Activated T-helper 2 cell treated with anti-CD3 and anti-CD28 coated beads, Interferon-gamma antibody, Interleukin-2, Interleukin-4, amounts not matched to agents 10 μg/mL and 5 μg/mL and 100 μg/mL, durations not matched to agents 14 hours and 24 hours and 36 hours (primary cell): ENCODE data around the gene CSRNP3. TPM values are rescaled to one million over a fixed set of nuclear protein-coding genes. Genes with fewer than 3 reads are reported as not detected.

ENCODE experiments used
- DNase-seq: peaks from one replicate; pipeline ENCODE4 v3.0.0; 2021; ENCODE audit warnings: low spot score
- H3K27ac Mint-ChIP-seq: one replicate; pipeline ENCODE4 v1.8.0; 2021; ENCODE audit warnings: mixed read lengths
- H3K27me3 Mint-ChIP-seq: one replicate; pipeline ENCODE4 v1.8.0; 2021; ENCODE audit warnings: low read depth, mixed read lengths
- H3K36me3 Mint-ChIP-seq: one replicate; pipeline ENCODE4 v1.8.0; 2021; ENCODE audit warnings: low read depth, mixed read lengths
- H3K4me1 Mint-ChIP-seq: one replicate; pipeline ENCODE4 v1.8.0; 2021; ENCODE audit warnings: low read depth, mixed read lengths
- H3K4me3 Mint-ChIP-seq: one replicate; pipeline ENCODE4 v1.8.0; 2021; ENCODE audit warnings: low read depth, mild to moderate bottlenecking, moderate library complexity, mixed read lengths
- H3K9me3 Mint-ChIP-seq: one replicate; pipeline ENCODE4 v1.8.0; 2021; ENCODE audit warnings: mixed read lengths
- intact Hi-C: fragments of 100-400 bp; cut with micrococcal nuclease; formaldehyde crosslinking; loops from one replicate; pipeline ENCODE4 v1.15.1; 2023
- total RNA-seq: library from RNA; stranded (reverse); gene quantifications from 2 replicates; pipeline ENCODE4 v1.2.3, GENCODE V29; 2022

The CSRNP3 gene
- total RNA-seq, 1 donor from 2014 or later: not detected

- no peaks in the 10 kb centered on the region for H3K4me1 Mint-ChIP-seq
- intact Hi-C loops: no loop called here
- DNase-seq: no peak
- H3K27me3 Mint-ChIP-seq: no peaks in the 10 kb centered on the region
- no peak overlapping the region for H3K4me3 Mint-ChIP-seq
- H3K9me3 Mint-ChIP-seq: no peaks in the 10 kb centered on the region
- H3K27ac Mint-ChIP-seq: no peak overlapping the region
- no peaks in the 10 kb centered on the region for H3K36me3 Mint-ChIP-seq
Observed at GRCh38 chr2:165528691-165529090, 59.2 kb downstream of the CSRNP3 start.

GRCh38 chr2:165529130-165529529 lies 59.6 kb downstream of the CSRNP3 start:
- no peaks in the 10 kb centered on the region for H3K4me1 Mint-ChIP-seq

GRCh38 chr2:165533331-165533730 lies 63.8 kb downstream of the CSRNP3 start:
- no peaks in the 10 kb centered on the region for H3K27me3 Mint-ChIP-seq
- H3K9me3 Mint-ChIP-seq: no peaks in the 10 kb centered on the region
- no peak for DNase-seq
- H3K4me3 Mint-ChIP-seq: no peak overlapping the region
- H3K27ac Mint-ChIP-seq: no peak overlapping the region
- no peaks in the 10 kb centered on the region for H3K36me3 Mint-ChIP-seq
- H3K4me1 Mint-ChIP-seq: no peaks in the 10 kb centered on the region
- intact Hi-C loops: no loop called here

More at GRCh38 chr2:165529130-165529529, 59.6 kb downstream of the CSRNP3 start:
- no peak overlapping the region for H3K4me3 Mint-ChIP-seq
- H3K36me3 Mint-ChIP-seq: no peaks in the 10 kb centered on the region
- intact Hi-C loops: no loop called here
- no peaks in the 10 kb centered on the region for H3K27me3 Mint-ChIP-seq
- H3K27ac Mint-ChIP-seq: no peak overlapping the region
- DNase-seq: no peak
- H3K9me3 Mint-ChIP-seq: no peaks in the 10 kb centered on the region

GRCh38 chr2:165535471-165535870 lies 66.0 kb downstream of the CSRNP3 start:
- H3K4me3 Mint-ChIP-seq: no peak overlapping the region
- no peaks in the 10 kb centered on the region for H3K9me3 Mint-ChIP-seq
- H3K27ac Mint-ChIP-seq: no peak overlapping the region
- intact Hi-C loops: no loop called here
- DNase-seq: no peak
- no peaks in the 10 kb centered on the region for H3K36me3 Mint-ChIP-seq
- no peaks in the 10 kb centered on the region for H3K27me3 Mint-ChIP-seq
- no peaks in the 10 kb centered on the region for H3K4me1 Mint-ChIP-seq

DNA sequence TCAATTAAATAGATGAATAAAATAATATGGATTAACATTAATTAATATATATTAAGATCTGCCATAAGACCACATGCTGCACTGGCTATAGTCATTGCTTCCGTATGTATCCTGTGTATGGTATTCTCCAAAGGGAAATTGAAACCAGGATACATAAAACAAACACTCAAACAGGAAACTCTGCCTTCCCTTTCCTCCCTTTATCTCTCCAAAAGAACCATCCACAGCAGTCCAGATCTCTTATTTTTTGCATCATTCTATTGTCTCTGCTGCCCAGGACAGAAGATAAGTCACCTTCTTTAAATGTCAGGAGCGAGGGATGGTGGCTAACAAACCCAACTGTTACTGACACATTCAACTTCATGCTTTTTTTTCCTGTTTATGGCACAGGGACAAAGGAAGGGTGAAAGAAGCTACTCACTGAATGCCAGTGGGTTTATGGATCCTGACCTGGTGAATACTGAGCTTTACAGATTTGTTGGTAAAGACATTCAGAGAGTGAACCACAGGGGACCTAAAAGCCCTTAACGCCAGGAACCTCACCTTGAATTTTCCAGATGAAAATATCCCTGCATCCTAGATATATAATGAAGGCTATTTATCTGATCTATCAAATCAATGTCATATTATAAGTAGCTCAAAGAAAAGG lies 67.5 kb downstream of the CSRNP3 start:
- H3K4me3 Mint-ChIP-seq: no peak overlapping the region
- intact Hi-C loops: no loop called here
- H3K9me3 Mint-ChIP-seq: no peaks in the 10 kb centered on the region
- no peaks in the 10 kb centered on the region for H3K27me3 Mint-ChIP-seq
- no peaks in the 10 kb centered on the region for H3K4me1 Mint-ChIP-seq
- no peaks in the 10 kb centered on the region for H3K36me3 Mint-ChIP-seq
- H3K27ac Mint-ChIP-seq: no peak overlapping the region
- DNase-seq: no peak

GRCh38 chr2:165539985-165540384 lies 70.5 kb downstream of the CSRNP3 start:
- Mint-ChIP-seq H3K4me1 (no peaks in the 10 kb centered on the region), H3K9me3 (no peaks in the 10 kb centered on the region), H3K36me3 (no peaks in the 10 kb centered on the region), H3K27ac (no peak overlapping the region), H3K27me3 (no peaks in the 10 kb centered on the region), H3K4me3 (no peak overlapping the region)
- intact Hi-C loops: no loop called here
- no peak for DNase-seq

GRCh38 chr2:165544897-165545296 lies 75.4 kb downstream of the CSRNP3 start:
- DNase-seq: no peak
- intact Hi-C loops: no loop called here
- H3K36me3 Mint-ChIP-seq: no peaks in the 10 kb centered on the region
- no peaks in the 10 kb centered on the region for H3K27me3 Mint-ChIP-seq
- no peak overlapping the region for H3K27ac Mint-ChIP-seq
- H3K4me1 Mint-ChIP-seq: no peaks in the 10 kb centered on the region
- no peak overlapping the region for H3K4me3 Mint-ChIP-seq
- no peaks in the 10 kb centered on the region for H3K9me3 Mint-ChIP-seq

DNA sequence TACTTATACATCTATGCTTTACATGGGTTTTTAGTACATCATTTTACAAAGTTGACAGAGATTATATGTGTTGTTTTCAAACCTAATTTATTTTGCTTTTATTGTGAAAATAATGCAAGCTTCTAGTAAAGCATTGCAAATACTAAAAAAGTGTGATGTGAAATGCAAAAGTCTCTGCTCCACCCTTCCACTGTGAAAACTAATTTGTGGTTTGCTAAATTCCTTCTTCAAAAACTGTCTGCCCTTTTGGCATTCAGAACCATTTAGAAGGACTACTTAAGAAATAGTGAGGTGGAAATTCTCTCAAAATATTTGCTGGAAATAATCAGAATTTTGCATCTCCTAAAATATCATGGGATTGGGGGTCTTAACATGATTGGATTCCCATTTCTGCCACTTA lies 78.4 kb downstream of the CSRNP3 start:
- Mint-ChIP-seq H3K4me1 (no peaks in the 10 kb centered on the region), H3K9me3 (no peaks in the 10 kb centered on the region), H3K36me3 (no peaks in the 10 kb centered on the region), H3K27ac (no peak overlapping the region), H3K27me3 (no peaks in the 10 kb centered on the region), H3K4me3 (no peak overlapping the region)
- no peak for DNase-seq
- intact Hi-C loops: no loop called here

DNA sequence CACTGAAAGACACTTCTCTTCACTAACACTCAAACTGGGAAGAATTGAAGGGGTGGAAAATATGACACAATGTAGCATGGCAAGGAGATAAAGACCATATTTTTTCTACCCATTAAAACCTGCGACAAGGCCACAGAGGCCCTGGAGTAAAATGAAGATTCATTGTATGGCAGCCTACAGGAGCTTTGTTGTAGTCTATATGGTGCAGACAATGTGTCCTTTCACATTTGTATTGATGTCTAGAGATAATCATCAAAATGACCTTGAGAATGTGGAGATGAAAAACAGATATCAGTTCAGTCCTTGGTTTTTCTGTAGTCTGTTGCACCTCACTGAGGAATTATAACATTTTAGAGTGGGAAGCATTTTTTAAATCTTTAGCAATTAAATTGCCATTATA lies 80.1 kb downstream of the CSRNP3 start:
- H3K4me3 Mint-ChIP-seq: no peak overlapping the region
- H3K27me3 Mint-ChIP-seq: no peaks in the 10 kb centered on the region
- H3K36me3 Mint-ChIP-seq: no peaks in the 10 kb centered on the region
- DNase-seq: no peak
- no peak overlapping the region for H3K27ac Mint-ChIP-seq
- no peaks in the 10 kb centered on the region for H3K9me3 Mint-ChIP-seq
- intact Hi-C loops: no loop called here
- H3K4me1 Mint-ChIP-seq: no peaks in the 10 kb centered on the region

GRCh38 chr2:165558832-165559231 lies 89.3 kb downstream of the CSRNP3 start:
- H3K4me1 Mint-ChIP-seq: no peaks in the 10 kb centered on the region
- H3K27ac Mint-ChIP-seq: no peak overlapping the region
- no peak for DNase-seq
- H3K27me3 Mint-ChIP-seq: no peaks in the 10 kb centered on the region
- intact Hi-C loops: no loop called here
- no peaks in the 10 kb centered on the region for H3K9me3 Mint-ChIP-seq
- H3K36me3 Mint-ChIP-seq: no peaks in the 10 kb centered on the region
- H3K4me3 Mint-ChIP-seq: no peak overlapping the region

DNA sequence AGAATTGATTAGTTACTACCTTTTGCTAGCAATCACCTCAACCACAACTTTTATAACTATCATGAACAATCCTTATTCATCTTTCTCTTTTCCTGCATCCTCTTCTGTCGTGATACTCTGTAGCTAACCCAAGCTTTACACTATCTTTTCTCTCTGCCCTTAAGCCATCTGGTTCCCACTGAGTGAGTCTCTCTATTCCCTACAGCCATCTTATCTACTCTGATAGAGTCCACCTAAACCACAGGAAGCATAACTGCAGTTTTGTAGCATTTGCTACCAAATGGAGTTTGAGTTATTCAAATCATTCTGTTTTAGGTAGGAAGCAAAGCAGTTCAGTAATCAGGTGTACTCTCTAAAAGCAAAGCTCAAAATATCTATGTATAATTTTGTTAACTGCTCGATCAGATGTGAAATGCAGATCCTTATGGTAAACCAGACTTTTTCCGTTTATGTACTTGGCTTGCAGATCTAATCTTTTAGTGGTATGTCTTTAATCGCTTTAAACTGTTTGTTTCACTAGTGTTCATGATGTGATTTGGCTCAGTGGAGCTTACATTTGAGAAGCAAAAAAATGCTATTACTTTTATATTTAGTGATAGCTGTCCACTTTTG lies 91.0 kb downstream of the CSRNP3 start:
- no peaks in the 10 kb centered on the region for H3K4me1 Mint-ChIP-seq
- DNase-seq: no peak
- intact Hi-C loops: no loop called here
- no peaks in the 10 kb centered on the region for H3K27me3 Mint-ChIP-seq
- no peak overlapping the region for H3K27ac Mint-ChIP-seq
- no peaks in the 10 kb centered on the region for H3K36me3 Mint-ChIP-seq
- H3K9me3 Mint-ChIP-seq: no peaks in the 10 kb centered on the region
- H3K4me3 Mint-ChIP-seq: no peak overlapping the region

- Mint-ChIP-seq H3K27ac (no peak overlapping the region), H3K27me3 (no peaks in the 10 kb centered on the region), H3K9me3 (no peaks in the 10 kb centered on the region), H3K36me3 (no peaks in the 10 kb centered on the region), H3K4me1 (no peaks in the 10 kb centered on the region), H3K4me3 (no peak overlapping the region)
- DNase-seq: no peak
- intact Hi-C loops: no loop called here
Observed at GRCh38 chr2:165561516-165561915, 92.0 kb downstream of the CSRNP3 start.

- Mint-ChIP-seq H3K36me3 (no peaks in the 10 kb centered on the region), H3K4me3 (no peak overlapping the region), H3K9me3 (no peaks in the 10 kb centered on the region), H3K27me3 (no peaks in the 10 kb centered on the region), H3K4me1 (no peaks in the 10 kb centered on the region), H3K27ac (no peak overlapping the region)
- no peak for DNase-seq
- intact Hi-C loops: no loop called here
Observed at GRCh38 chr2:165562233-165562632, 92.7 kb downstream of the CSRNP3 start.
